ENCODE results near the gene MRTFA. TPM values are rescaled to one million over a fixed set of nuclear protein-coding genes. Genes with fewer than 3 reads are reported as not detected.

The MRTFA gene
- polyA plus RNA-seq, 1 experiment = 8.9 TPM

- TF ChIP-seq CTCF (IDR thresholded peaks at IDR 0.05; ENCODE audit: insufficient read depth, low read depth, low read length) = no peak
- Histone ChIP-seq H3K4me3 (ENCODE audit: low read depth, low read length) (no peak overlapping the region), H3K27me3 (ENCODE audit: control insufficient read depth, insufficient read depth, low read length) (no peaks in the 10 kb centered on the region), H3K36me3 (ENCODE audit: control insufficient read depth, insufficient read depth, low read length) (no peaks in the 10 kb centered on the region)
- POLR2A ChIA-PET = interaction anchor here (0.5 to 0.7 kb wide), 3 partner anchors 9 to 51 kb away, joined by 3 to 6 read pairs (median 4); no protein-coding TSS in a partner anchor
- CTCF ChIA-PET = interaction anchor here (0.6 to 2.2 kb wide), 5 partner anchors 8 to 64 kb away, joined by 3 to 5 read pairs (median 3); no protein-coding TSS in a partner anchor
- DNase-seq (ENCODE audit: low read depth) = no peak
Observed at GRCh38 chr22:40597526-40598430, 38.7 kb downstream of the MRTFA start.

GRCh38 chr22:40595497-40596234 is 40.9 kb downstream of the MRTFA start:
- ChIA-PET CTCF (no interaction called here), POLR2A (interaction anchor here (0.7 kb wide), 1 partner anchor 29 kb away, joined by 12 read pairs; no protein-coding TSS in a partner anchor)
- no peak for DNase-seq (ENCODE audit: low read depth)

GRCh38 chr22:40594924-40595323 is 41.6 kb downstream of the MRTFA start:
- Histone ChIP-seq H3K36me3 (ENCODE audit: control insufficient read depth, insufficient read depth, low read length) (no peaks in the 10 kb centered on the region), H3K4me3 (ENCODE audit: low read depth, low read length) (no peak overlapping the region), H3K27me3 (ENCODE audit: control insufficient read depth, insufficient read depth, low read length) (no peaks in the 10 kb centered on the region)
- no peak for DNase-seq (ENCODE audit: low read depth)
- ChIA-PET CTCF (no interaction called here), POLR2A (interaction anchor here (0.7 kb wide), 1 partner anchor 30 kb away, joined by 12 read pairs; no protein-coding TSS in a partner anchor)
- no peak for TF ChIP-seq CTCF (IDR thresholded peaks at IDR 0.05; ENCODE audit: insufficient read depth, low read depth, low read length)

More at GRCh38 chr22:40595497-40596234, 40.9 kb downstream of the MRTFA start:
- H3K36me3 ChIP-seq (ENCODE audit: control insufficient read depth, insufficient read depth, low read length) = no peaks in the 10 kb centered on the region
- H3K27me3 ChIP-seq (ENCODE audit: control insufficient read depth, insufficient read depth, low read length) = no peaks in the 10 kb centered on the region
- no peak for TF ChIP-seq CTCF (IDR thresholded peaks at IDR 0.05; ENCODE audit: insufficient read depth, low read depth, low read length)
- H3K4me3 ChIP-seq (ENCODE audit: low read depth, low read length) = no peak overlapping the region

GRCh38 chr22:40594346-40594745 is 42.2 kb downstream of the MRTFA start:
- CTCF ChIA-PET = no interaction called here
- Histone ChIP-seq H3K4me3 (ENCODE audit: low read depth, low read length) (no peak overlapping the region), H3K27me3 (ENCODE audit: control insufficient read depth, insufficient read depth, low read length) (no peaks in the 10 kb centered on the region), H3K36me3 (ENCODE audit: control insufficient read depth, insufficient read depth, low read length) (no peaks in the 10 kb centered on the region)
- no peak for TF ChIP-seq CTCF (IDR thresholded peaks at IDR 0.05; ENCODE audit: insufficient read depth, low read depth, low read length)
- DNase-seq (ENCODE audit: low read depth) = no peak
- POLR2A ChIA-PET = no interaction called here
